HepG2 (cell line): ENCODE measurements around the gene DDRGK1. TPM values are rescaled to one million over a fixed set of nuclear protein-coding genes. Genes with fewer than 3 reads are reported as not detected.

Source experiments
- ARID3A ChIP-seq: IDR thresholded peaks from 2 replicates; pipeline ENCODE4 v1.6.1; 2012; ENCODE audit warnings: low read depth, low read length, improper control_type of control experiment
- DBP ChIP-seq: sonication (generic); formaldehyde crosslinking; IDR thresholded peaks from 2 replicates; pipeline ENCODE4 v1.4.0; 2020; ENCODE audit warnings: missing genetic modification reagents; ENCODE audit errors: not compliant biosample characterization
- ESRRA ChIP-seq: sonication (generic); formaldehyde crosslinking; IDR thresholded peaks from 2 replicates; pipeline ENCODE4 v1.5.1; 2020; ENCODE audit warnings: mild to moderate bottlenecking, low read depth, missing genetic modification reagents
- GABPA ChIP-seq, 2 experiments: IDR thresholded peaks; 2 replicates each; pipeline ENCODE4 v1.6.1; 2011 to 2016; ENCODE audit warnings: low read depth in 2 of 2, low read length in 1 of 2, missing biosample characterization in 1 of 2, missing genetic modification characterization in 1 of 2
- GPBP1L1 ChIP-seq: sonication (generic); formaldehyde crosslinking; IDR thresholded peaks from 2 replicates; pipeline ENCODE4 v1.5.0; 2020; ENCODE audit warnings: mild to moderate bottlenecking, missing genetic modification reagents
- HES4 ChIP-seq: sonication (generic); formaldehyde crosslinking; IDR thresholded peaks from 2 replicates; pipeline ENCODE4 v1.9.0; 2021; ENCODE audit warnings: mild to moderate bottlenecking, missing genetic modification reagents, borderline replicate concordance
- HOXD1 ChIP-seq: sonication (generic); formaldehyde crosslinking; IDR thresholded peaks from 2 replicates; pipeline ENCODE4 v1.5.0; 2020; ENCODE audit warnings: missing genetic modification reagents
- MNT ChIP-seq: fragments of 450-650 bp; IDR thresholded peaks from 2 replicates; pipeline ENCODE4 v1.6.1; 2016
- PHF21A ChIP-seq: sonication (generic); formaldehyde crosslinking; IDR thresholded peaks from 2 replicates; pipeline ENCODE4 v1.5.0; 2020; ENCODE audit warnings: mild to moderate bottlenecking, missing genetic modification reagents
- RFXAP ChIP-seq: sonication (generic); formaldehyde crosslinking; IDR thresholded peaks from 2 replicates; pipeline ENCODE4 v1.4.0; 2020; ENCODE audit warnings: missing genetic modification reagents, borderline replicate concordance
- SNAI1 ChIP-seq: sonication (generic); formaldehyde crosslinking; IDR thresholded peaks from 2 replicates; pipeline ENCODE4 v1.5.0; 2020; ENCODE audit warnings: mild to moderate bottlenecking, missing genetic modification reagents, borderline replicate concordance
- TEAD3 ChIP-seq: optimal IDR thresholded peaks from 2 replicates; pipeline ENCODE3; 2016; ENCODE audit warnings: borderline replicate concordance
- ZNF124 ChIP-seq: sonication (generic); formaldehyde crosslinking; IDR thresholded peaks from 2 replicates; pipeline ENCODE4 v1.4.0; 2020; ENCODE audit warnings: missing genetic modification reagents
- ZNF331 ChIP-seq: sonication (generic); formaldehyde crosslinking; IDR thresholded peaks from 2 replicates; pipeline ENCODE4 v1.4.0; 2020; ENCODE audit warnings: missing genetic modification reagents
- ZNF343 ChIP-seq: sonication (generic); formaldehyde crosslinking; IDR thresholded peaks from 2 replicates; pipeline ENCODE4 v1.4.0; 2020; ENCODE audit warnings: mild to moderate bottlenecking, missing genetic modification reagents
- polyA plus RNA-seq, 8 experiments: library from polyadenylated mRNA; depleted of rRNA in 3 of 8; stranded (reverse) in 7 of 8; unstranded in 1 of 8; fragments of >200 nt; fragmentation: Illumina TruSeq in 4 of 8; extraction: Trizol in 4 of 8; gene quantifications; 2 replicates each; pipeline versions ENCODE4 v1.2.1 to v1.2.3, GENCODE V29; 2011 to 2016; ENCODE audit warnings: low read depth in 4 of 8, missing spikeins in 1 of 8, mixed read lengths in 1 of 8; ENCODE audit not compliant: insufficient read depth in 1 of 8
- total RNA-seq, 5 experiments: library from RNA; depleted of rRNA; stranded (reverse); fragments of >200 nt; fragmentation: Illumina TruSeq; extraction: Trizol; gene quantifications; 2 replicates each; pipeline ENCODE4 v1.2.3, GENCODE V29; 2016; ENCODE audit warnings: low read depth in 1 of 5
- TF ChIP-seq, protein P1 (sequence below): sonication (generic); formaldehyde crosslinking; IDR thresholded peaks from 2 replicates; pipeline ENCODE4 v1.5.0; 2020; ENCODE audit warnings: missing genetic modification reagents
- TF ChIP-seq, protein P2 (sequence below): sonication (generic); formaldehyde crosslinking; IDR thresholded peaks from 2 replicates; pipeline ENCODE4 v1.5.1; 2020; ENCODE audit warnings: mild to moderate bottlenecking, missing genetic modification reagents, borderline replicate concordance
- TF ChIP-seq, protein P3 (sequence below): sonication (generic); formaldehyde crosslinking; IDR thresholded peaks from 2 replicates; pipeline ENCODE4 v1.4.0; 2020; ENCODE audit warnings: missing genetic modification reagents, borderline replicate concordance

The DDRGK1 gene
- total and polyA plus RNA-seq, 2 of the 13 experiments (the other 11 are each of a cell fraction or from before 2014, with no cell fraction given): 96.7 to 149 TPM

DNA sequence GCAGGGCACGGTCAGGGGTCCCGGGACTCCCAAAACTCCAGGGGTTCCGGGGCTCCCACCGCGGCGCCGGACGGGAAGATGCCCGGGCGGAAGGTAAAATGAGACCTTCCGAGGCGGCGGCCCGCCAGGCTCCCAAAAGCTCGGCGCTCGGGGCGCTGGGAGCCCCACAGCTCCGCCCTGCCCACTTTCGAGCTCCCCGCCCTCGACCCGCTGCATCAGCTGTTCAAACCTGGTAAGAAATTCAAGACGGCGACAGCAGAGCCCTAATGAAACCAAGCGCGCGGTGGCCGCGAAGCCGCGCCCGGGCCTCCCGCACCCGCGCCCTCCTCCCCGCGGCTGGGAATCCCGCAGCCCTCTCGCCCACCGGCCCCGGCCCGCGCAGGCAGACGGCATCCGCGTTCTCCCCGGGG is 34.1 kb upstream of the DDRGK1 start (continued):
- TF ChIP-seq HOXD1 (CRISPR knock-in tag): no peak
- no peak for TF ChIP-seq GABPA (IDR thresholded peaks at IDR 0.05; ENCODE audit: low read depth, low read length)
- no peak for TF ChIP-seq GABPA (CRISPR knock-in tag; IDR thresholded peaks at IDR 0.05; ENCODE audit: low read depth)
- no peak for TF ChIP-seq ZNF343
- no peak for TF ChIP-seq ESRRA (CRISPR knock-in tag)
- TF ChIP-seq TEAD3 (CRISPR knock-in tag): no peak
- TF ChIP-seq, protein P1, sequence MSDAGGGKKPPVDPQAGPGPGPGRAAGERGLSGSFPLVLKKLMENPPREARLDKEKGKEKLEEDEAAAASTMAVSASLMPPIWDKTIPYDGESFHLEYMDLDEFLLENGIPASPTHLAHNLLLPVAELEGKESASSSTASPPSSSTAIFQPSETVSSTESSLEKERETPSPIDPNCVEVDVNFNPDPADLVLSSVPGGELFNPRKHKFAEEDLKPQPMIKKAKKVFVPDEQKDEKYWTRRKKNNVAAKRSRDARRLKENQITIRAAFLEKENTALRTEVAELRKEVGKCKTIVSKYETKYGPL (CRISPR knock-in tag): 0 out of 2 replicates have a peak, but pooled peaks have one; percentile 13
- TF ChIP-seq PHF21A (CRISPR knock-in tag): no peak
- no peak for TF ChIP-seq ARID3A
- TF ChIP-seq HES4 (CRISPR knock-in tag): no peak
- TF ChIP-seq DBP (CRISPR knock-in tag): peak; percentile 20
- TF ChIP-seq, protein P2, sequence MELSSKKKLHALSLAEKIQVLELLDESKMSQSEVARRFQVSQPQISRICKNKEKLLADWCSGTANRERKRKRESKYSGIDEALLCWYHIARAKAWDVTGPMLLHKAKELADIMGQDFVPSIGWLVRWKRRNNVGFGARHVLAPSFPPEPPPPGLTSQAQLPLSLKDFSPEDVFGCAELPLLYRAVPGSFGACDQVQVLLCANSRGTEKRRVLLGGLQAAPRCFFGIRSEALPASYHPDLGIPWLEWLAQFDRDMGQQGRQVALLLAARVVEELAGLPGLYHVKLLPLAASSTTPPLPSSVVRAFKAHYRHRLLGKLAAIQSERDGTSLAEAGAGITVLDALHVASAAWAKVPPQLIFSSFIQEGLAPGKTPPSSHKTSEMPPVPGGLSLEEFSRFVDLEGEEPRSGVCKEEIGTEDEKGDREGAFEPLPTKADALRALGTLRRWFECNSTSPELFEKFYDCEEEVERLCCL (CRISPR knock-in tag): no peak
- no peak for TF ChIP-seq RFXAP (CRISPR knock-in tag)
- no peak for TF ChIP-seq ZNF331 (CRISPR knock-in tag)
- no peak for TF ChIP-seq MNT
- no peak for TF ChIP-seq GPBP1L1
- TF ChIP-seq, protein P3, sequence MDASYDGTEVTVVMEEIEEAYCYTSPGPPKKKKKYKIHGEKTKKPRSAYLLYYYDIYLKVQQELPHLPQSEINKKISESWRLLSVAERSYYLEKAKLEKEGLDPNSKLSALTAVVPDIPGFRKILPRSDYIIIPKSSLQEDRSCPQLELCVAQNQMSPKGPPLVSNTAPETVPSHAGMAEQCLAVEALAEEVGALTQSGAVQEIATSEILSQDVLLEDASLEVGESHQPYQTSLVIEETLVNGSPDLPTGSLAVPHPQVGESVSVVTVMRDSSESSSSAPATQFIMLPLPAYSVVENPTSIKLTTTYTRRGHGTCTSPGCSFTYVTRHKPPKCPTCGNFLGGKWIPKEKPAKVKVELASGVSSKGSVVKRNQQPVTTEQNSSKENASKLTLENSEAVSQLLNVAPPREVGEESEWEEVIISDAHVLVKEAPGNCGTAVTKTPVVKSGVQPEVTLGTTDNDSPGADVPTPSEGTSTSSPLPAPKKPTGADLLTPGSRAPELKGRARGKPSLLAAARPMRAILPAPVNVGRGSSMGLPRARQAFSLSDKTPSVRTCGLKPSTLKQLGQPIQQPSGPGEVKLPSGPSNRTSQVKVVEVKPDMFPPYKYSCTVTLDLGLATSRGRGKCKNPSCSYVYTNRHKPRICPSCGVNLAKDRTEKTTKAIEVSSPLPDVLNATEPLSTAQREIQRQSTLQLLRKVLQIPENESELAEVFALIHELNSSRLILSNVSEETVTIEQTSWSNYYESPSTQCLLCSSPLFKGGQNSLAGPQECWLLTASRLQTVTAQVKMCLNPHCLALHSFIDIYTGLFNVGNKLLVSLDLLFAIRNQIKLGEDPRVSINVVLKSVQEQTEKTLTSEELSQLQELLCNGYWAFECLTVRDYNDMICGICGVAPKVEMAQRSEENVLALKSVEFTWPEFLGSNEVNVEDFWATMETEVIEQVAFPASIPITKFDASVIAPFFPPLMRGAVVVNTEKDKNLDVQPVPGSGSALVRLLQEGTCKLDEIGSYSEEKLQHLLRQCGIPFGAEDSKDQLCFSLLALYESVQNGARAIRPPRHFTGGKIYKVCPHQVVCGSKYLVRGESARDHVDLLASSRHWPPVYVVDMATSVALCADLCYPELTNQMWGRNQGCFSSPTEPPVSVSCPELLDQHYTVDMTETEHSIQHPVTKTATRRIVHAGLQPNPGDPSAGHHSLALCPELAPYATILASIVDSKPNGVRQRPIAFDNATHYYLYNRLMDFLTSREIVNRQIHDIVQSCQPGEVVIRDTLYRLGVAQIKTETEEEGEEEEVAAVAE (CRISPR knock-in tag): no peak
- TF ChIP-seq ZNF124 (CRISPR knock-in tag): no peak
- TF ChIP-seq SNAI1: 0 out of 2 replicates have a peak, but pooled peaks have one; percentile 46
